Left colon (tissue), 2 donors: ENCODE results near the gene OLA1. TPM values are rescaled to one million over a fixed set of nuclear protein-coding genes. Genes with fewer than 3 reads are reported as not detected.

ENCODE experiments used
- ATAC-seq: fragments of 200-7000 bp; cut with Tn5 transposase; one replicate; pipeline ENCODE4 v1.9.1; 2020; ENCODE audit warnings: mild to moderate bottlenecking, moderate library complexity
- DNase-seq, 2 donors: peaks; one replicate each; pipeline ENCODE4 v3.0.0-alpha.2; 2020
- intact Hi-C, 2 donors: fragments of 100-400 bp; cut with DNase I in 1 of 2; cut with micrococcal nuclease in 1 of 2; formaldehyde crosslinking; loops; one replicate each; pipeline versions ENCODE4 v1.11.2 to v1.14.0; 2022; cut with DNase I, micrococcal nuclease
- total RNA-seq, 2 donors: library from RNA; stranded (reverse); fragmentation: NEBNext Ultra II Directional; extraction: Animal tissue kit (Norgen Biotek cat#: 25700); gene quantifications; one replicate each; pipeline ENCODE4 v1.2.1, GENCODE V29; 2021
- donor health status: DM: no; HTN: no; CAD: no.
- donor health status: DM: yes; HTN: yes; CAD: no.

OLA1 gene
- total RNA-seq, 2 donors from 2014 or later: 59.2 to 67.2 TPM

DNA sequence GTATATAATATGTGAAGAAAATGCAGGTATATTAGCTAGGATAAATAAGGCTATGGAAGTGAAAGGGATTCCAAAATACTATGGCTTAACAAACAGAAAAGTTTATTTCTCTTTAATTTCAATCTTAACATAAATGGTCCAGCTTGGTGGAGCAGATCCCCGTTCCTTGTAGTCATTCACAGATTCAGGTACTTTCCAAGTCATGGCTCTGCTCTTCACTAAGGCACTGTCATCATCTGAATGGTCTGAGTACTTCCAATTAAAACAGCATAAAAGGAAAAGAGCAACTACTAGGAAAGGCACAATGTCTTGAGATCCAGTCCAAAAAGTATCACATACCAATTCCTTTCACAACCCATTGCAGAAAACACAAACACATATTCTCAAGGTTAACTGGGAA, 63.4 kb downstream of the OLA1 start:
- DNase-seq (no peak), ATAC-seq (no peak)
- intact Hi-C loops: no loop called here

GRCh38 chr2:174184504-174184903, 63.8 kb downstream of the OLA1 start:
- no peak for DNase-seq
- ATAC-seq: no peak
- intact Hi-C loops: no loop called here

DNA sequence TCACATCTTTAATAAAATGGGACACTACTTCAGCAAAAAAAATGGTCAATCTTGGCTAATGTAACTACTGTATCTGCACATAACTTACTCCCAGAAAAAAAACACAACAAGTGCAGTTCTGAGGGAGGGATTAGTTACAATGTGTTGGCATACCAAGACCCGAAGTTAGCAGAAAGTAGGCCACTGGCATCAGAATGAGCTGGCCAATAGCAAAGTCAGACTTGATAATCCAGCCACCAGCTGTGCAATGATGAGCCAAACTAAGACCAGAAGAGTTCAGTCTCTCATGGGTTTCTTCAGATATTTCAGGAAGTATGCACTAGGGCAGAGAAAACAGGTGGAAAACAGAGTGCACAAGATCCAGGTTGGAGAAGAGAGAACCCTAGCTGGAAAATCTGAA, 65.3 kb downstream of the OLA1 start:
- DNase-seq: no peak
- no peak for ATAC-seq
- intact Hi-C loops: no loop called here

DNA sequence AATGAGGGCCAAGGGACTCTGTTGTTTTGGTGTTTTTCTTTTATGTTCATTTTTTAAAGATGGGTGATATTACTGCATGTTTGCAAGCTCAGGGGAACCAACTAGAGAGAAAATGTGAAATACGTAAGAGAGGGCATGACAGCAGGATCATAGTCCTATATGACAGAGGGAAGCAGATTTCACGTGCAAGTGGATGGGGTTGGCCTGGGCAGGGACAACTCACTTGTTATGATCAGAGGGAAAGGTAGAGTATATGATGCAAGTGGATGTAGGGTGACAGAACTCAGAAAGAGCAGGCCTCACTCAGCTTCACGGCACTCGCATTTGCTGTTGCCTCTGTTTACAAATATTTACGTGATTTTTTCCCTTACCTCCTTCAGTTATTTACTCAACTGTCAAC, 67.0 kb downstream of the OLA1 start:
- no peak for ATAC-seq
- intact Hi-C loops: no loop called here
- DNase-seq: no peak

DNA sequence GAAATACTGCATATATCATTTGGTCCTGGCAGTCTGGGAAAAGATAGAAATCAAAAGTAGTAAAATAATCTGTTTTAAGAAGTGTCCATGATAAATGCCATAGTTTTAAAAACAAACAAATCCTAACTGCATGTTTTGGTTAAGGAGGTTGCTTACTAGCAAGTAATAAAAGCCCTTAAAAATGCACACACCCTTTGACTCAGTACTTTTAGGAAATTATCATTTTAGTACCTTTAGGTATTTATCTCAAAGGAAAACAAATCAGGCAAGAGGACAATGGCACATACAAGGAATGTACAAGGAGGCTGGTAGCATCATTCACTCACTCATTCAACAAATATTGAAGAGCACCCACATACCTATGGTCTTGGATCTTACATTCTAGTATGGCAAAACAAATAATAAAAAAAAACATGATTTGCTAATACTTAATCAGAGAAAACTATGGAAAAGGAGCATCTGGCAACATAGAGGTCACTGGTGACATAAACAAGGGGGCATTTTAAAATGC, 67.6 kb downstream of the OLA1 start:
- DNase-seq (no peak), ATAC-seq (no peak)
- intact Hi-C loops: no loop called here

- no peak for DNase-seq
- intact Hi-C loops: no loop called here
These were observed 68.1 kb downstream of the OLA1 start for GRCh38 chr2:174180165-174180724.

DNA sequence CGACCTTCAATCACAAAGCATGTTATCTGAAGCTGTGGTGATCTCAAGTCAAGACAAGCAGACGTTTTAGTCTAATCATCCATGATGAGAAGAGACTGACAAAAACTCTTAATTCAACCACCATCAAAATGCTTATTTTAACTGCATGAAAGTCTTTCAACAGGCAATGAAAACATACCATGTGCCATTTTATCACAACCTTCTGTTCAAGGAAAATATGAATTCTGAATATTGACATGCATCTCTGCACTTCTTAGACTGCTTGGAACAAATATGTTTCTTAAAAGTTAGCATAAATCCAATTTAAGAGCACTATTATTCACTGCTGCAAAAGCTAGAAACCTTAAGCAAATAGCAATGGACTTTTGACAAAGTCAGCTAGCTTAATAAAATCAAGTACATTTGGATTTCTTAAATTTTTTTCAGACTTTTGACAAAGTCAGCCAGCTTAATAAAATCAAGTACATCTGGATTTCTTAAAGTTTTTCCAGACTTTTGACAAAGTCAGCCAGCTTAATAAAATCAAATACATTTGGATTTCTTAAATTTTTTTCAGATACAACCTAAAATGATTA, 70.9 kb downstream of the OLA1 start:
- intact Hi-C loops: no loop called here
- DNase-seq (no peak), ATAC-seq (no peak)

More at GRCh38 chr2:174180165-174180724, 68.1 kb downstream of the OLA1 start:
- peak; percentile 38 for ATAC-seq

GRCh38 chr2:174176898-174177297, 71.4 kb downstream of the OLA1 start:
- ATAC-seq (no peak), DNase-seq (no peak)
- intact Hi-C loops: no loop called here

DNA sequence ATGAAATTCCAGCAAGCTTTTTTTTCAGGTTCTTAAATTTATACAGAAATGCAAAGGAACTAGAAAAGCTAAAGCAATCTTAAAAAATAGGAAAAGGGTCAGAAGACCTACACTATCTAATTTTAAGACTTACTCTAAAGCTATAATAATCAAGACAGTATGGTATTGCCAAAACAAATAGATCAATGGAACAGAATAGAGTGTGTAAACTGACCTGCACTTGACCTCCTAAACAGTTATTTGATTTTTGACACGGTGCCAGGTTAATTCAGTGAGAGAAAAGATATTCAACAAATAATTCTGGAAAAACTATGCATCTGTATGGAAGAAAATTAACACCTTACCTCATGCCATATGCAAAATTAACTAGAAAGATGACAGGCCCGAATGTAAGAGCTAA, 73.6 kb downstream of the OLA1 start:
- ATAC-seq: no peak
- no peak for DNase-seq
- intact Hi-C loops: no loop called here

GRCh38 chr2:174172802-174173355, 75.5 kb downstream of the OLA1 start:
- no peak for DNase-seq
- ATAC-seq: no peak
- intact Hi-C loops: no loop called here

GRCh38 chr2:174171686-174172445, 76.5 kb downstream of the OLA1 start:
- DNase-seq (no peak), ATAC-seq (no peak)
- intact Hi-C loops: no loop called here

- DNase-seq (no peak), ATAC-seq (no peak)
- intact Hi-C loops: no loop called here
These were observed 79.0 kb downstream of the OLA1 start for GRCh38 chr2:174169372-174169771.

- intact Hi-C loops: no loop called here
- ATAC-seq (no peak), DNase-seq (no peak)
These were observed 82.1 kb downstream of the OLA1 start for GRCh38 chr2:174166261-174166660.

DNA sequence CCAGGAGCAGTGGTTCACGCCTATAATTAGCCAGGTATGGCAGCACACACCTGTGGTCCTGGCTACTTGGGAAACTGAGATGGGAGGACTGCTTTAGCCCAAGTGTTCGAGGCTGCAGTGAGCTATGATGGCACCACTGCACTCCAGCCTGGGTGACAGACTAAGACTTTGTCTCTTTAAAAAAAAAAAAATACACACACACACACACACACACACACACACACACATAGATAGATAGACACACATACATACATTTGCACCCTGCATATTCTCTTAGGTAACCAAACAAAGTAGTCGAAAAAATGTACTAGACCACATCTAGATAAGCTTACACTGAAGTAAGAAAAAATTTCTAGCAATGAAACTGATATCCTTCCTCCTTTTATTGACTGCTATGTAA, 86.8 kb downstream of the OLA1 start:
- ATAC-seq: no peak

DNA sequence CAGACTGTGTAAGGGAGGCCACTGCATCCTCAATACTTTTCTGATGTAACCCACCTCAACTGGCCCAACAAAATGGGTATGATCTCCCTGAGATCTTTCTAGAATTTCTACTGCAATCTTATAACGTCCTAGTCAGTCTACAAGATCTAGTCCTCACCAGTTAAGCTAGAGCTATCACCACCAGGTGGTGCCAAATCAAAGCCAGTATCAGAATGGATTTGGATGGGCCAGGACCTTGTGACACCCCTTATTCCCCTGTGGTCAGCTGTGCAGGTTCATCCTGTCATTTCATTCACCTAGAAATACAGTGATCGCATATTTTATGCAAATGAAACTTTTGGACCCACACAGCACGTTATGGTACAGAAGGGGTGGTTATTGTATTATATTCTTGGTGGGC, 90.3 kb downstream of the OLA1 start:
- intact Hi-C loops: no loop called here
- DNase-seq (peak in 1 of 2 donors; percentile 39), ATAC-seq (peak; percentile 72)

More for the DNA sequence above, 86.8 kb downstream of the OLA1 start:
- DNase-seq: no peak
- intact Hi-C loops: no loop called here

DNA sequence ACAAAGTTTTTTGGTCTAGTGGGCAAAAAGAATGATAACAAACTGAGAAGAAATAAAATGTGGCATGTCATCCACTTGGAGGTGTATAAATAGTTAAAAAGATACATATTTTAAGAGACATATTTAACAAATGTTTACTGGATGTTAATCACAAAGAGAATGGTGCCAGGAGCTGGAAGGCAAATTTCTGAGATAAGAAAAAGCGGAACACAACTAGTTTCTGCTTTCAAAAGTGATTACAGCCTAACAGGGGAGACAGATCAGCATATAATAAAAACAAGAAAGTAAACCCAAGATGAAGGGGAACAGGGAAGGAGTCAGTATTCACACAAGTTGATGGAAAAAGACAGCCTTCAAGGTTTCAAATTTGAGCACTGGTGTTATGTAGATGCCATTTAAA, 91.3 kb downstream of the OLA1 start:
- intact Hi-C loops: no loop called here
- ATAC-seq (no peak), DNase-seq (no peak)

- intact Hi-C loops: no loop called here
- ATAC-seq (no peak), DNase-seq (no peak)
These were observed 94.3 kb downstream of the OLA1 start for GRCh38 chr2:174153757-174154680.

DNA sequence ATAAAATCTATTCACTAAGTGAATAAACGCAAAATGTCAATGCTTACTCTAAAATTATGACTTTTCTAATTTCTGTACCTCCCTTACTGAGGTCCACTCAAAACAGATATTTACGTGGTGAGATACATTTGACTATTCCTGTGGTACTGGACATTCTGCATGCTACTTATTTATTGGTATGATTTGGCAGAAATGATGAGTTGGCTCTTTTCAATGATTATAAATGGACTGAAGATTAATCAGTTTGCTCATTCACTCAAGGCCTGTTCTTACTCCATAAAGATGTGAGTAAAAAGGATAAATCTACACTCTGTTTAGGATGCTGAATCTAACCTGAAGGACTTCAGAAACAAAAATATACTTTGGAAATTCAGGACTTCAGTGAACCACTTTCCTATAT, 98.8 kb downstream of the OLA1 start:
- DNase-seq (no peak), ATAC-seq (no peak)
- intact Hi-C loops: no loop called here

GRCh38 chr2:174148833-174149232, 99.5 kb downstream of the OLA1 start:
- DNase-seq (no peak), ATAC-seq (no peak)
- intact Hi-C loops: no loop called here
